ENCODE data around the gene FAM200B.
A peak's percentile ranks its signal among the peaks of the same experiment; 100 is the strongest.

FAM200B gene
- total RNA-seq = 1.6 to 6.4 reads per million in 2 donors

GRCh38 chr4:15681372-15682241 is at the start of gene FAM200B:
Gene FAM200B, plus strand, starts transcription at chr4:15681827. Its CDS starts 5,151 bp downstream, at chr4:15686978.
- peak; percentile 89 to 98 (median 95) for DNase-seq

GRCh38 chr4:15636818-15637217 is 44.8 kb upstream of the FAM200B start:
- no peak for DNase-seq

- no peak for DNase-seq
Observed at GRCh38 chr4:15638418-15638817, 43.2 kb upstream of the FAM200B start.

- no peak for DNase-seq
Observed at GRCh38 chr4:15648600-15648999, 33.0 kb upstream of the FAM200B start.

GRCh38 chr4:15649914-15650545 is 31.6 kb upstream of the FAM200B start:
- peak in 4 of 5 experiments; percentile 8 to 86 (median 52) for DNase-seq

- DNase-seq = peak in 1 of 5 experiments; percentile 12
Observed at GRCh38 chr4:15651676-15652075, 30.0 kb upstream of the FAM200B start.

GRCh38 chr4:15652191-15652590 is 29.4 kb upstream of the FAM200B start:
- no peak for DNase-seq

GRCh38 chr4:15652841-15653240 is 28.8 kb upstream of the FAM200B start:
- no peak for DNase-seq

- DNase-seq = no peak
Observed at GRCh38 chr4:15653420-15653819, 28.2 kb upstream of the FAM200B start.

GRCh38 chr4:15653864-15654592 is 27.6 kb upstream of the FAM200B start:
- DNase-seq = peak in 1 of 5 experiments; percentile 72

- peak in 3 of 5 experiments; percentile 2 to 45 (median 18) for DNase-seq
Observed at GRCh38 chr4:15654593-15655222, 26.9 kb upstream of the FAM200B start.

GRCh38 chr4:15655223-15656037 is 26.2 kb upstream of the FAM200B start, which contains the start of gene FBXL5:
Gene FBXL5, minus strand, starts transcription at chr4:15655357. Its CDS starts 70 bp downstream, at chr4:15655287.
- peak; percentile 70 to 95 (median 76) for DNase-seq

GRCh38 chr4:15656038-15656470 is 25.6 kb upstream of the FAM200B start:
- peak in 1 of 5 experiments; percentile 1 for DNase-seq

GRCh38 chr4:15657366-15657765 is 24.3 kb upstream of the FAM200B start:
- DNase-seq = no peak

GRCh38 chr4:15658136-15658770 is 23.4 kb upstream of the FAM200B start:
- DNase-seq = no peak

- no peak for DNase-seq
Observed at GRCh38 chr4:15658781-15659180, 22.8 kb upstream of the FAM200B start.

- DNase-seq = no peak
Observed at GRCh38 chr4:15659768-15660570, 21.7 kb upstream of the FAM200B start.

- DNase-seq = no peak
Observed at GRCh38 chr4:15665753-15666365, 15.8 kb upstream of the FAM200B start.

GRCh38 chr4:15667006-15667405 is 14.6 kb upstream of the FAM200B start:
- no peak for DNase-seq

Data from T-helper 2 cell (primary cell).